Measurements from ENCODE around the gene TAF10.

TAF10 gene

GRCh38 chr11:6646576-6646917 lies 34.5 kb upstream of the TAF10 start:
- no peak overlapping the region for H3K27ac Mint-ChIP-seq
- H3K4me3 Mint-ChIP-seq = no peak overlapping the region
- no peaks in the 10 kb centered on the region for H3K4me1 Mint-ChIP-seq
- H3K36me3 Mint-ChIP-seq (ENCODE audit: low read depth) = peaks cover 10% of the 10 kb centered on the region
- no peaks in the 10 kb centered on the region for H3K27me3 Mint-ChIP-seq (ENCODE audit: low read depth)
- no peaks in the 10 kb centered on the region for H3K9me3 Mint-ChIP-seq
- TF ChIP-seq, protein P1, sequence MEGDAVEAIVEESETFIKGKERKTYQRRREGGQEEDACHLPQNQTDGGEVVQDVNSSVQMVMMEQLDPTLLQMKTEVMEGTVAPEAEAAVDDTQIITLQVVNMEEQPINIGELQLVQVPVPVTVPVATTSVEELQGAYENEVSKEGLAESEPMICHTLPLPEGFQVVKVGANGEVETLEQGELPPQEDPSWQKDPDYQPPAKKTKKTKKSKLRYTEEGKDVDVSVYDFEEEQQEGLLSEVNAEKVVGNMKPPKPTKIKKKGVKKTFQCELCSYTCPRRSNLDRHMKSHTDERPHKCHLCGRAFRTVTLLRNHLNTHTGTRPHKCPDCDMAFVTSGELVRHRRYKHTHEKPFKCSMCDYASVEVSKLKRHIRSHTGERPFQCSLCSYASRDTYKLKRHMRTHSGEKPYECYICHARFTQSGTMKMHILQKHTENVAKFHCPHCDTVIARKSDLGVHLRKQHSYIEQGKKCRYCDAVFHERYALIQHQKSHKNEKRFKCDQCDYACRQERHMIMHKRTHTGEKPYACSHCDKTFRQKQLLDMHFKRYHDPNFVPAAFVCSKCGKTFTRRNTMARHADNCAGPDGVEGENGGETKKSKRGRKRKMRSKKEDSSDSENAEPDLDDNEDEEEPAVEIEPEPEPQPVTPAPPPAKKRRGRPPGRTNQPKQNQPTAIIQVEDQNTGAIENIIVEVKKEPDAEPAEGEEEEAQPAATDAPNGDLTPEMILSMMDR (IDR thresholded peaks at IDR 0.05; ENCODE audit: unreplicated experiment in 3 of 3) = no peak

DNA sequence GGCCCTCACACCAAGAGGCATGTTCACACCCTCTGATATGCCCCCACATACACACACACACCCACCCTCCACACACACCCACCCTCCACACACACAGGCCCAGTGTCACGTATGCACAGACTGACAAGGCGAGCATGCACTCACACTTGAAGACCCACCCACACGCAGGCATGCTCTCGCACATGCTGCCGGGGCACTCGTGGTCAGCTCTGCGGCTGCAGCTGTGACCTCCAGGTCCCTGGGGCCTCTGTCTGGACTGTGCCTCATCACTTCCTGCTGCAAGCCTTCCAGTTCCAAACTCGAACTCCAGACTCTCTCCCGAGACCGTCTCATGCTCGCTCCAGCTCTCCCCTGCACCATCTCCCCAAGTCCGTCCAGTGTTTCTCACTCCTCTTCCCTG lies 34.1 kb upstream of the TAF10 start:
- no peaks in the 10 kb centered on the region for H3K9me3 Mint-ChIP-seq
- H3K4me1 Mint-ChIP-seq = no peaks in the 10 kb centered on the region
- TF ChIP-seq, protein P1 (IDR thresholded peaks at IDR 0.05; ENCODE audit: unreplicated experiment in 3 of 3) = no peak
- H3K4me3 Mint-ChIP-seq = no peak overlapping the region
- no peaks in the 10 kb centered on the region for H3K27me3 Mint-ChIP-seq (ENCODE audit: low read depth)
- peaks cover 10% of the 10 kb centered on the region for H3K36me3 Mint-ChIP-seq (ENCODE audit: low read depth)
- H3K27ac Mint-ChIP-seq = no peak overlapping the region

GRCh38 chr11:6642957-6643356 lies 30.9 kb upstream of the TAF10 start:
- Mint-ChIP-seq H3K27me3 (ENCODE audit: low read depth) (no peaks in the 10 kb centered on the region), H3K4me1 (peaks cover 6% of the 10 kb centered on the region), H3K36me3 (ENCODE audit: low read depth) (peaks cover 17% of the 10 kb centered on the region), H3K4me3 (no peak overlapping the region), H3K9me3 (no peaks in the 10 kb centered on the region), H3K27ac (no peak overlapping the region)
- TF ChIP-seq, protein P1 (IDR thresholded peaks at IDR 0.05; ENCODE audit: unreplicated experiment in 3 of 3) = no peak

DNA sequence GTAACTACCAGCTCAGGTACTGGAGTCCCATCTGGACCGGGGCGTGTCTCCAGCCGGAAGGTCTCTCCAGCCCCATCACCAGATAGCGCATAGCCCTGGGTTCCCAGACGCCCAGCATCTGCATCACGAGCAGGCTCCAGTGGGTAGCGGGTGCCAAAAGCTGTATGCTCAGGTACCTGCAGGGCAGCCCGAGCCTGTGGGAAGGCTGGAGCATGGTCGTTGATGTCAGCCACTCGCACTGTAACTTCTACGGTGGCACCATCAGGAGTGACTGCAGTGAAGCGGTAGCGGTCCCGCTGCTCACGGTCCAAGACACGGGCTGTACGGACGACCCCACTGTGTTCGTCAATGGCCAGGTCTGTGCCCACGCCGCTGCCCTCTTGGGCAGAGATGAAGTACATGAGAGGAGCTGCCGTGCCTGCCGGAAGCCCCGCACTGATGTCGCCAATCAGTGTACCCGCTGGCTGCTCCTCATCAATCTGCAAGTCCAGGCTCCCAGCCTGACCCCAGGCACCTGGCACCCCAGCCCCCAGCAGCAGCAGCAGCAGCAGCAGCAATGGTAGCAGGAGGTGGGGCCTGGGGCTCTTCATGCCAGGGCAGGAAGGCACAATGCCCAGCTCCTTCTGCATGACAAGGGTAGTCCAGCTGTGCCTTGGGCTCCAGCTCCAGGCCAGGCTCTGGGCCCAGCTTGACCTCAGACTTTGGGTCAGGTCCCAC lies 29.1 kb upstream of the TAF10 start:
- no peak overlapping the region for H3K27ac Mint-ChIP-seq
- no peaks in the 10 kb centered on the region for H3K9me3 Mint-ChIP-seq

GRCh38 chr11:6640036-6640984 lies 28.3 kb upstream of the TAF10 start:
- Mint-ChIP-seq H3K4me3 (no peak overlapping the region), H3K9me3 (no peaks in the 10 kb centered on the region), H3K4me1 (peaks cover 6% of the 10 kb centered on the region), H3K36me3 (ENCODE audit: low read depth) (peaks cover 13% of the 10 kb centered on the region), H3K27ac (no peak overlapping the region), H3K27me3 (ENCODE audit: low read depth) (no peaks in the 10 kb centered on the region)
- TF ChIP-seq, protein P1 (IDR thresholded peaks at IDR 0.05; ENCODE audit: unreplicated experiment in 3 of 3) = no peak

More for the DNA sequence above, 29.1 kb upstream of the TAF10 start:
- Mint-ChIP-seq H3K36me3 (ENCODE audit: low read depth) (peaks cover 17% of the 10 kb centered on the region), H3K27me3 (ENCODE audit: low read depth) (no peaks in the 10 kb centered on the region), H3K4me3 (no peak overlapping the region), H3K4me1 (peaks cover 6% of the 10 kb centered on the region)
- TF ChIP-seq, protein P1 (IDR thresholded peaks at IDR 0.05; ENCODE audit: unreplicated experiment in 3 of 3) = no peak
